Heart left ventricle (tissue), 13 donors: Measurements from ENCODE around the gene UBL7.
"Not testable (repeated sequence)": the region's sequence is repeated elsewhere in the genome, so short reads cannot be mapped to it uniquely, and the experiment has no call there.

ENCODE experiments used
- CTCF ChIP-seq, 12 donors: fragments of 200-600 bp; sonication (generic) in 4 of 12; IDR thresholded peaks; one replicate each; pipeline versions ENCODE4 v1.5.0 to v1.8.0; 2018 to 2022; ENCODE audit warnings: antibody characterized with exemption in 12 of 12, mild to moderate bottlenecking in 5 of 12
- POLR2A ChIP-seq, 2 donors: fragments of 450-650 bp; IDR thresholded peaks; one replicate each; pipeline ENCODE4 v1.6.1; 2017; ENCODE audit warnings: antibody characterized with exemption in 2 of 2, mild to moderate bottlenecking in 2 of 2, moderate library complexity in 2 of 2
- donor health status: ischemic (EF 13 %, LVEDD 7.1; RV severe dilation, severe dysfunction).
- donor health status: DM: no; HTN: yes; CAD: no.
- donor health status: DM: no; HTN: no; CAD: no.
- donor health status: ischemic (EF 25% LVEDD 6.9; RV normal size, moderate dysfunction).
- donor health status: ischemic (EF 25% LVEDD 5.7; RV mildly dilated, moderate dysfunction).
- donor health status: ischemic (EF 35%, LVEDD 5.7; RV mildly dilated, moderate dysfunction).
- donor health status: nonischemic (EF 11% LVEDD 7.7; RV severe dilation, severe dysfunction).
- donor health status: DM: yes; HTN: yes; CAD: no.
- donor health status: PGD.
- donor health status: ischemic (EF 29% LVEDD 5.4; RV normal size, mild dysfunction).
- donor health status: nonischemic (EF 23%, LVEDD 6.1; RV moderate dilation, normal function).

DNA sequence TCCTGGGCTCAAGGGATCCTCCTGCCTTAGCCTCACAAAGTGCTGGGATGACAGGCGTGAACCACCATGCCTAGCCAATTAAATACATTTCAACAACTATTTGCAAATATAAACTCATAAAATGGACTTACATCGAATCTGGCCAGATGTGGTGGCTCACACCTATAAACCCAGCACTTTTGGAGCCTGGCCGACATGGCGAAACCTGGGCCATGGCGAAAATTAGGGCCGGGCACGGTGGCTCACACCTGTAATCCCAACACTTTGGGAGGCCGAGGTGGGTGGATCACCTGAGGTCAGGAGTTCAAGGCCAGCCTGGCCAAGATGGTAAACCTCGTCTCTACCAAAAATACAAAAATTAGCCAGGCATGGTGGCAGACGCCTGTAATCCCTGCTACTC, 3.9 kb downstream of the UBL7 start:
- TF ChIP-seq CTCF, POLR2A (IDR thresholded peaks at IDR 0.05): not testable (repeated sequence)
